Hypothalamus (tissue), 51 donors: ENCODE results near the gene GPR141.

Experiments
- DNase-seq, 51 donors: peaks; one replicate each; lab custom pipeline; 2025; lab: John Stamatoyannopoulos, UW

GPR141 gene

GRCh38 chr7:37683246-37684120 is at the start of gene GPR141:
TSS of gene GPR141 (plus strand) at chr7:37683766. CDS start at chr7:37740394, 56,628 bp downstream.
- peak in 3 of 51 donors; percentile 1 to 11 (median 2) for DNase-seq

- DNase-seq: no peak
Measured at GRCh38 chr7:37635346-37635745, 48.2 kb upstream of the GPR141 start.

GRCh38 chr7:37642028-37642540 is 41.5 kb upstream of the GPR141 start:
- no peak for DNase-seq

- no peak for DNase-seq
Measured at GRCh38 chr7:37643876-37644275, 39.7 kb upstream of the GPR141 start.

DNA sequence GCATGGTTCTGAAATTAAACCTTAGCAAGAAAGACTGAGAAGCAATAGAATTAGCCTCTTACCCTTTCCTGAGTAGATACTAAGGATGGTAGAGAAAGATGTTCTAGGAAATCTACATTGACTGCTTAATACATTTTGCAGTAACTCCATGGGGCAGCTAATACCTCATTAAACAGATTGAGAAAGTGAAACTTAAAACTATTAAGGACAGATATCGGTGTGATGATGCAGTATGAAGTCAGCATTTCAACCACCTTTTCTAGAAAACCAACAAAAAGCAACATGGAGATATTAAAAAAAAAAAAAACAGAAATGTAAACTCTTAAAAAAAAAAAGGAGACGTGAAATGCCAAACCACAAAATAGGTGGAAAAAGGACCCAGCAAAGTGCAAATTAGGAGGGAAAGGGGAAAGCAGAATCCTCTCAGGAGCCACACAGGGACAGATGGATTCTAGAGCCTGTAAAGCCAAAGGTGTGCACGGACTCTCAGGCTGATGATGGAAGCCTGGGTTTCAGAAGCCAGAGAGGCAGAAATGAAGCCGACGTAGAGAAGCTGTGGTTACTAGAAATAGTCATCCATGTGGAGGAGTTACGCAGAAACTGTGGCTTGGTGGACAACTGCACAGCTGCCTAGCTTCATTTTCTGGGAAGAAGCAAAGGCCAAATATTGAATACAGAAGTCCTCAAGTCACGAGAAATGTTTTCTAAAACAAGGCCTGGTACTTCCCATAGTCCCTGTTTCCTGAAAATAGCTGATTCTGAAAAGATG is 38.1 kb upstream of the GPR141 start:
- no peak for DNase-seq

DNA sequence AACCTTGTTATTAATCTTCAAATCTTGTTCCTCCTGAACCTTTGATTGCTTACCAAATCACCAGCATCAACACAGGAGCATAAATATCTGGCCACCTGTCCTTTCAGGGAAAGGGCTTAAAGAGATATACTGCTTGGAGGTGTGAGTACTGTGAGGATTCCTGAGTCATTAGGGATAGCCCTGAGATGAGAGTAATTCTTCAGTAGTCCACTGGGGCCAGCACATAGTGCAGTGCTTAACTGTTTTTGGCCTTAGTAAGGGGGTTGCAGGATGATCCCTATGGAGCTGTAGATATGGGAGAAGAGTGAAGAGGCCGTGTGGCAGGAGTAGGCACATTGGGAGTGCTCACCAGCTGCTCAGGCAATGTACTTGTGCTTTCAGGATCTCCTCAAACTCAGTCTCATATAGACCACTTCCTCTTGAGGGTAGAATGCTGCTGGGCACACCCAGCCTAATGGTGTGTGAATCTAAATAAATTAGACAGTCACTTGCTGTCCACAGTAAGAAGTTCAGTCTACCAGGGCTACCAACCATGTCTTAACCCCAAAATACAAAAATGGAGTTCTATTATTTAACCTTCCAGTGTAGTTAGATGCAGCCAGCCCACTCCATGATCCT is 26.5 kb upstream of the GPR141 start:
- DNase-seq: no peak

GRCh38 chr7:37657816-37658215 is 25.8 kb upstream of the GPR141 start:
- no peak for DNase-seq

DNA sequence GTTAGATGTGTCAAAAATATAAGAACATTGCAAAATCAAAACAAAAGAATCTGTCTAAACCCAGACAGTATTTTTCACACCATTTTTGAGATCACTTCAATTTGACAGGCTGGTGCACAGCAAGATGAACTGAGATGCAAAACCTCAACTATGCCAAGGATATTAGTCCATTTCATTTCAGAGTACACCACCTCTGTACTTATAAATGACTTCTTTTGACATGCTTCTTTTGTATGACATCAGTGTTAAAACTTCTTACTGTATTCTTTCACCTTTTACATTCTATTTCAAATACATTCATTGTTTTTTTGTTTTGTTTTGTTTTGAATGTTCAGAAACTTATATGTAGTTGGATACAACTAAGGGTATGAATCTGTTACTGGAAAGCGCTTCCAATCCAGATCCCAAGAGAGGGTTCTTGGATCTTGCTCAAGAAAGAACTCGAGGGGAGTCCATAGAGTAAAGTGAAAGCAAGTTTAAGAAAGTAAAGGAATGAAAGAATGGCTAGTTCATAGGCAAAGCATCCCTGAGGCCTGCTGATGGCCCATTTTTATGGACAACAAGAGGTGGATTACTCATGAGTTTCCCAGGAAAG is 23.5 kb upstream of the GPR141 start:
- no peak for DNase-seq

DNA sequence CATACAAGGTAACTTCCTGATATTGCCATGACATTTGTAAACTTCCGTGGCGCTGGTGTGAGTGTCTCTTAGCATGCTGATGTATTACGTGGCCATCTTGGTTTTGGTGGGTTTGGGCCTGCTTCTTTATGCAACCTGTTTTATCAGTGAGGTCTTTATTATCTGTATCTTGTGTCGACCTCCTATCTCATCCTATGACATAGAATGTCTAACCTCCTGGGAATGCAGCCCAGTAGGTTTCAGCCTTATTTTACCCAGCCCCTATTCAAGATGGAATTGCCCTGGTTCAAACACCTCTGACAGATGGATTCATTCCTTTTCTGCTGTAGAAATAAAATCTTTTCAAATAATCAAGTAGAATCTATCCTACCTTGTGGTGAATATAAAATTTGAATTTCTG is 23.0 kb upstream of the GPR141 start:
- DNase-seq: no peak

DNA sequence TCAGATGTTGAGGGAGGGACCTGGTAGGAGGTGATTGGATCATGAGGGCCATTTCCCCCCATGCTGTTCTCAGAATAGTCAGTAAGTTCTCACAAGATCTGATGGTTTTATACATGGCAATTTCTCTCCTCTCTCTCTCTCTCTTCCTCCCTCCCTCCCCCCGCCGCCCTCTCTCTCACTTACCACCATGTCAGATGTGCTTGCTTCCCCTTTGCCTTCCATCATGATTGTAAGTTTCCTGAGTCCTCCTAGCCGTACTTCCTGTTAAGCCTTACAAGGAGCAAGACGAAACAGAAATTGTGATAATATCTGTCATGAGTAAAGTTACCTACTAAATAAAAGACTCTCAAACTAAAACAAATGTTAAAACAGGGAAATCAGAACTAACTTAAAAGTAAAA is 19.9 kb upstream of the GPR141 start:
- no peak for DNase-seq

GRCh38 chr7:37665352-37666022 is 18.1 kb upstream of the GPR141 start:
- no peak for DNase-seq

GRCh38 chr7:37666026-37666799 is 17.4 kb upstream of the GPR141 start:
- no peak for DNase-seq

- no peak for DNase-seq
Measured at GRCh38 chr7:37669818-37670217, 13.7 kb upstream of the GPR141 start.

- no peak for DNase-seq
Measured at GRCh38 chr7:37670436-37670835, 13.1 kb upstream of the GPR141 start.

- no peak for DNase-seq
Measured at GRCh38 chr7:37671876-37672275, 11.7 kb upstream of the GPR141 start.

GRCh38 chr7:37672926-37673325 is 10.6 kb upstream of the GPR141 start:
- no peak for DNase-seq

- no peak for DNase-seq
Measured at GRCh38 chr7:37673523-37673922, 10.0 kb upstream of the GPR141 start.

DNA sequence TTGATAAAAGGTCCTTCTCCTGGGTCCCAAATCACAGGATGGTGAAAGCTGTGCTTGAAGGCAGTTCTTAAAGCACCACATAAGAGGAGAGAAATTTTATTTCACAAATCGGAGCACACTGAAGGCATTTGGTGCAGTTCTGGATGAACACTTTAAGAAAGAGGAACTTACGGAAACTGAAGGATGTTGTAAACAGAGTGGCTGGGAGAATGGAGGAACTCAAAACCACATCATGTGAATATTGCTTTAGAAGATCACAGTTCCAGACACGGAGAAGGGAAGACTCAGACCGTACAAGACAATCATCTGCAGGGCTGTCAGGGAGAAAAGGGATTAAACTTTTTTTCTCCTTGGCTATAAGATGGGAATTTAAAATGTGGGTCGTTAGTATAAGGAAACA is 9.0 kb upstream of the GPR141 start:
- peak in 1 of 51 donors; percentile 49 for DNase-seq

GRCh38 chr7:37675749-37676148 is 7.8 kb upstream of the GPR141 start:
- DNase-seq: no peak
